GDM1 (cell line): ENCODE results near the gene EPS15.

Source experiments
- DNase-seq: peaks from one replicate; lab custom pipeline; 2025; lab: John Stamatoyannopoulos, UW

EPS15 gene

GRCh38 chr1:51314974-51315373 lies 204.1 kb downstream of the EPS15 start:
- DNase-seq: no peak

- DNase-seq: no peak
Observed at GRCh38 chr1:51313961-51314777, 204.9 kb downstream of the EPS15 start.

- no peak for DNase-seq
Observed at GRCh38 chr1:51313268-51313852, 205.7 kb downstream of the EPS15 start.

GRCh38 chr1:51312718-51313117 lies 206.3 kb downstream of the EPS15 start:
- DNase-seq: no peak

DNA sequence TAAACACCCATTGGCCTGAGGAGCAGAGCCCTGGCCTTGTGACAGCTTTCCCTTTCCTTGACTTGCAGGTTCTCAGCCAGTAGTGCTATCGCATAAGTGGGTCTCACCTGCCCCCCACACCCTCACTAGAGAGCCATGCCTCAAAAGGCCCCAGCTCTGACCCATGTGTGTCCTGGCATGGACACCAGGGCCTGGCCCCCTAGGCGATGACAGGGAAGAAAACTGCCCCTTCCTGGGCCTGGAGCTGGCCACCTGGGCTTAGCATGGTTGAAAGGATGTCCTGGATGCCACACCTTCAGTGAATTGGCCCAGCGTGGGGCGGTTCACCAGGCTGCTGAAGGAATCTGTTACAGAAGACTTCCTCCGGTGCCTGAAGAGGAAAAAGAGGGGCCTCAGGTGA lies 207.2 kb downstream of the EPS15 start:
- no peak for DNase-seq

DNA sequence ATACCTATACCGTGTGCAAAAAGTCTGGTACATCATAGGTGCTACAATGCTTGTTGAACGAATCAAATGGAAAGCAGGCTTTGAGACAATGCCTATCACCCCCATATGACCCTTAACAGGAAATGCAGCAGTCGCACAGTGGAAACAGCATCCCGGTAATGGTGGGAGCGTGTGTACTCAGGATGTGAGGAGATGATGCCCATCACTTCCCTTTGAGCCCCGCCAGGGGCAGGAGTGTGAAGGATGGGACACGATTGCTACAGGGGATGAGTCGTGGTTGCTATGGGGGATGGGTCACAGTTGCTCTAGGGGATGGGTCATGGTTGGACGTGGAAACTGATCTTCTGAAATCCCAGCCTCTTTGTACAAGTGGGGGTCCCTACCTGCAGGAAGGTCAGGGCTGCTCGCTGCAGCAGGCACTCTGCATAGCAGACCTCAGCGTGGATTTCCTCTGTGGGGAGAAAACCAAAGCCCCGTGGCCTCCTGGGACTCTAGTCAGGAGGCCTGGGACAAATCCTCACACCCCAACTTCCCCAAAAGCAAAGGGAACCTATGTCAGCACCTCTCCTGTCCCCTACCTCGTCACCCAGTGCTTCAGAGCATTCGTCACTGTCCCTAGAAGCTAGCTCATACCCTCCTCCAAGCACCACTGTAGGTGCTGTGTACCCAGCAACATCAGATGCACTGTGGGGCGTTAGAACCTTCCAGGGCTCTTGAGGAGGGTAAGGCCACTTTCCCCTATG lies 208.0 kb downstream of the EPS15 start:
- DNase-seq: no peak

- DNase-seq: no peak
Observed at GRCh38 chr1:51309291-51309690, 209.8 kb downstream of the EPS15 start.

GRCh38 chr1:51308636-51309035 lies 210.4 kb downstream of the EPS15 start:
- DNase-seq: no peak

GRCh38 chr1:51306950-51307349 lies 212.1 kb downstream of the EPS15 start:
- no peak for DNase-seq

- no peak for DNase-seq
Observed at GRCh38 chr1:51305371-51305823, 213.7 kb downstream of the EPS15 start.

DNA sequence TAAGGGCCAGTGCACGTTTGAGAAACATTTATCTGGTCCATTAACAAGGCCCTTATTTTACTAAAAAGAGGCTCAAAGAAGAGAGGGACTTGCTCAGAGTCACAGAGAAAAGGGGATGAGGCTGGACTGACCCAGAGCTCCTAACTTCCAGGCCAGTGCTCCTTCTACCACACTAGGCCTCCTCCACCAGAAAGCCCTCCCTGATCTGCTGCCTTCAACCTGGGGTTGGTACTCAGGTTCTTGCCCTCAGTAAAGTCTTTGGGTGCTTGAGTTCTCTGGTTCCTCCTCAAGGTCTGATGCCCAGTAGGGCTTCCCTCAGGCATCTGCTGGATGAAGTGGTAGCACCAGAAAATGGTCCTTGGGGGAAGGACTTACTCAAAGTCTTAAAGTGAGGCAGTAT lies 214.7 kb downstream of the EPS15 start:
- no peak for DNase-seq
